ENCODE data around the gene WDR74.

Gene WDR74

GRCh38 chr11:62881579-62882430 lies 42.4 kb upstream of the WDR74 start:
- peak; percentile 97 for DNase-seq (ENCODE audit: extremely low read depth, low read depth)
- no peak for TF ChIP-seq CTCF (IDR thresholded peaks at IDR 0.05; ENCODE audit: low read depth, low read length)

- peak; percentile 72 for DNase-seq (ENCODE audit: extremely low read depth, low read depth)
Observed at GRCh38 chr11:62880803-62881578, 41.6 kb upstream of the WDR74 start, which contains the start of gene SLC3A2. SLC3A2 (plus strand) TSS chr11:62880896; CDS start chr11:62881024, 128 bp downstream.

GRCh38 chr11:62880231-62880802 lies 40.9 kb upstream of the WDR74 start:
- no peak for TF ChIP-seq CTCF (IDR thresholded peaks at IDR 0.05; ENCODE audit: low read depth, low read length)
- DNase-seq (ENCODE audit: extremely low read depth, low read depth): peak; percentile 73

More at GRCh38 chr11:62880803-62881578, 41.6 kb upstream of the WDR74 start, which contains the start of gene SLC3A2:
- TF ChIP-seq CTCF (IDR thresholded peaks at IDR 0.05; ENCODE audit: low read depth, low read length): peak; percentile 74

- no peak for TF ChIP-seq CTCF (IDR thresholded peaks at IDR 0.05; ENCODE audit: low read depth, low read length)
Observed at GRCh38 chr11:62879235-62879978, 40.0 kb upstream of the WDR74 start.

GRCh38 chr11:62876712-62877111 lies 37.3 kb upstream of the WDR74 start:
- no peak for TF ChIP-seq CTCF (IDR thresholded peaks at IDR 0.05; ENCODE audit: low read depth, low read length)
- DNase-seq (ENCODE audit: extremely low read depth, low read depth): no peak

More at GRCh38 chr11:62879235-62879978, 40.0 kb upstream of the WDR74 start:
- no peak for DNase-seq (ENCODE audit: extremely low read depth, low read depth)

- TF ChIP-seq CTCF (IDR thresholded peaks at IDR 0.05; ENCODE audit: low read depth, low read length): no peak
- DNase-seq (ENCODE audit: extremely low read depth, low read depth): no peak
Observed at GRCh38 chr11:62875698-62876478, 36.5 kb upstream of the WDR74 start.
